Neural cell (in vitro differentiated cells): Measurements from ENCODE around the gene NCF2. TPM values are rescaled to one million over a fixed set of nuclear protein-coding genes. Genes with fewer than 3 reads are reported as not detected.

Experiments used
- H2AFZ ChIP-seq: fragments of 200-600, 300-800 bp; sonication (generic), shearing (Covaris generic); 2 replicates; pipeline ENCODE4 v1.6.0; 2014; ENCODE audit warnings: low read depth, mild to moderate bottlenecking, antibody characterized with exemption, low read length, moderate library complexity
- H3F3A ChIP-seq: fragments of 200-600 bp; shearing (Covaris generic); 2 replicates; pipeline ENCODE4 v1.6.1; 2016; ENCODE audit warnings: mild to moderate bottlenecking, moderate library complexity, mixed read lengths, antibody characterized with exemption, low read length; ENCODE audit not compliant: insufficient read depth, poor library complexity, severe bottlenecking
- H3K27ac ChIP-seq: fragments of 200-600, 300-800 bp; sonication (generic), shearing (Covaris generic); 2 replicates; pipeline ENCODE4 v1.5.1; 2014; ENCODE audit warnings: mild to moderate bottlenecking, low read length, moderate library complexity
- H3K27me3 ChIP-seq: fragments of 300-800, 200-600 bp; sonication (generic), shearing (Covaris generic); 2 replicates; pipeline ENCODE4 v1.6.0; 2014; ENCODE audit warnings: mild to moderate bottlenecking, low read depth, low read length, moderate library complexity; ENCODE audit not compliant: insufficient read depth
- H3K36me3 ChIP-seq: fragments of 300-800, 200-600 bp; sonication (generic), shearing (Covaris generic); 2 replicates; pipeline ENCODE4 v1.5.1; 2014; ENCODE audit warnings: mild to moderate bottlenecking, antibody characterized with exemption, low read length, moderate library complexity; ENCODE audit not compliant: insufficient read depth
- H3K4me2 ChIP-seq: fragments of 300-800, 200-600 bp; sonication (generic), shearing (Covaris generic); 2 replicates; pipeline ENCODE4 v1.6.0; 2014; ENCODE audit warnings: mild to moderate bottlenecking, low read length
- H3K4me3 ChIP-seq: fragments of 300-800, 200-600 bp; sonication (generic), shearing (Covaris generic); 2 replicates; pipeline ENCODE4 v1.5.1; 2014; ENCODE audit warnings: mild to moderate bottlenecking, low read length, moderate library complexity
- H3K79me2 ChIP-seq: fragments of 200-600 bp; shearing (Covaris generic); replicated peaks from 2 replicates; pipeline ENCODE4 v1.6.0; 2014; ENCODE audit warnings: mild to moderate bottlenecking, low read length, moderate library complexity; ENCODE audit not compliant: insufficient read depth
- H3K9ac ChIP-seq: fragments of 300-800, 200-600 bp; sonication (generic), shearing (Covaris generic); 2 replicates; pipeline ENCODE4 v1.6.1; 2016; ENCODE audit warnings: mild to moderate bottlenecking, low read length, mixed read lengths
- H3K9me2 ChIP-seq: fragments of 200-600 bp; shearing (Covaris generic); 2 replicates; pipeline ENCODE4 v1.6.1; 2016; ENCODE audit warnings: mild to moderate bottlenecking, low read length, mixed read lengths; ENCODE audit not compliant: insufficient read depth
- H3K9me3 ChIP-seq: fragments of 200-600, 300-800 bp; sonication (generic), shearing (Covaris generic); 2 replicates; pipeline ENCODE4 v1.6.1; 2016; ENCODE audit warnings: mild to moderate bottlenecking, mixed run types, low read length, moderate library complexity, mixed read lengths
- H4K20me1 ChIP-seq: fragments of 200-600 bp; shearing (Covaris generic); 2 replicates; pipeline ENCODE4 v1.6.1; 2016; ENCODE audit warnings: mild to moderate bottlenecking, mixed run types; ENCODE audit not compliant: insufficient read depth
- CTCF ChIP-seq: fragments of 450-650 bp; IDR thresholded peaks from 2 replicates; pipeline ENCODE4 v1.5.1; 2014; ENCODE audit warnings: antibody characterized with exemption, mild to moderate bottlenecking, moderate library complexity; ENCODE audit not compliant: poor library complexity, severe bottlenecking
- EP300 ChIP-seq: fragments of 450-650 bp; conservative IDR thresholded peaks from 2 replicates; pipeline ENCODE4 v1.6.1; 2014; ENCODE audit warnings: antibody characterized with exemption, mild to moderate bottlenecking, moderate library complexity; ENCODE audit not compliant: poor library complexity, severe bottlenecking
- EZH2 ChIP-seq: fragments of 200-600, 300-800 bp; shearing (Covaris generic), sonication (generic); IDR thresholded peaks from 2 replicates; pipeline ENCODE4 v1.6.1; 2014; ENCODE audit warnings: antibody characterized with exemption, low read length, borderline replicate concordance, mild to moderate bottlenecking; ENCODE audit not compliant: insufficient read depth, poor library complexity, severe bottlenecking
- MXI1 ChIP-seq: fragments of 450-650 bp; conservative IDR thresholded peaks from 2 replicates; pipeline ENCODE4 v1.6.1; 2014; ENCODE audit warnings: antibody characterized with exemption, mild to moderate bottlenecking; ENCODE audit not compliant: poor library complexity, severe bottlenecking
- POLR2AphosphoS5 ChIP-seq: IDR thresholded peaks from 2 replicates; pipeline ENCODE4 v1.6.1; 2012
- RAD21 ChIP-seq: fragments of 450-650 bp; conservative IDR thresholded peaks from 2 replicates; pipeline ENCODE4 v1.6.1; 2014; ENCODE audit warnings: antibody characterized with exemption, mild to moderate bottlenecking, moderate library complexity
- SMC3 ChIP-seq: fragments of 450-650 bp; conservative IDR thresholded peaks from 2 replicates; pipeline ENCODE4 v1.6.1; 2014; ENCODE audit warnings: antibody characterized with exemption, mild to moderate bottlenecking, moderate library complexity; ENCODE audit not compliant: poor library complexity
- TAF1 ChIP-seq: IDR thresholded peaks from 2 replicates; pipeline ENCODE4 v1.6.1; 2012; ENCODE audit warnings: low read depth
- polyA plus RNA-seq: library from polyadenylated mRNA; depleted of rRNA; stranded (reverse); fragments of >200 nt; gene quantifications from 2 replicates; pipeline ENCODE4 v1.2.3, GENCODE V29; 2014
- TF ChIP-seq, protein P1 (sequence below): IDR thresholded peaks from 2 replicates; pipeline ENCODE4 v1.6.1; 2012; ENCODE audit warnings: borderline replicate concordance

Gene NCF2
- polyA plus RNA-seq, 1 donor from 2014 or later, result not detected

GRCh38 chr1:183592733-183593132 is 2.5 kb upstream of the NCF2 start:
- Histone ChIP-seq H3K27me3 (no peaks in the 10 kb centered on the region), H3K9me3 (no peaks in the 10 kb centered on the region), H3K79me2 (no peaks in the 10 kb centered on the region), H3K4me3 (no peak overlapping the region), H3K9me2 (no peaks in the 10 kb centered on the region), H3K27ac (no peak overlapping the region), H3K9ac (no peak overlapping the region), H3K36me3 (no peaks in the 10 kb centered on the region), H3F3A (no peaks in the 10 kb centered on the region), H2AFZ (no peak overlapping the region), H4K20me1 (no peaks in the 10 kb centered on the region), H3K4me2 (no peak overlapping the region)
- TF ChIP-seq POLR2AphosphoS5 (no peak), SMC3 (no peak), EZH2 (no peak), RAD21 (no peak), CTCF (no peak), EP300 (no peak), TAF1 (no peak), MXI1 (no peak)
- TF ChIP-seq, protein P1, sequence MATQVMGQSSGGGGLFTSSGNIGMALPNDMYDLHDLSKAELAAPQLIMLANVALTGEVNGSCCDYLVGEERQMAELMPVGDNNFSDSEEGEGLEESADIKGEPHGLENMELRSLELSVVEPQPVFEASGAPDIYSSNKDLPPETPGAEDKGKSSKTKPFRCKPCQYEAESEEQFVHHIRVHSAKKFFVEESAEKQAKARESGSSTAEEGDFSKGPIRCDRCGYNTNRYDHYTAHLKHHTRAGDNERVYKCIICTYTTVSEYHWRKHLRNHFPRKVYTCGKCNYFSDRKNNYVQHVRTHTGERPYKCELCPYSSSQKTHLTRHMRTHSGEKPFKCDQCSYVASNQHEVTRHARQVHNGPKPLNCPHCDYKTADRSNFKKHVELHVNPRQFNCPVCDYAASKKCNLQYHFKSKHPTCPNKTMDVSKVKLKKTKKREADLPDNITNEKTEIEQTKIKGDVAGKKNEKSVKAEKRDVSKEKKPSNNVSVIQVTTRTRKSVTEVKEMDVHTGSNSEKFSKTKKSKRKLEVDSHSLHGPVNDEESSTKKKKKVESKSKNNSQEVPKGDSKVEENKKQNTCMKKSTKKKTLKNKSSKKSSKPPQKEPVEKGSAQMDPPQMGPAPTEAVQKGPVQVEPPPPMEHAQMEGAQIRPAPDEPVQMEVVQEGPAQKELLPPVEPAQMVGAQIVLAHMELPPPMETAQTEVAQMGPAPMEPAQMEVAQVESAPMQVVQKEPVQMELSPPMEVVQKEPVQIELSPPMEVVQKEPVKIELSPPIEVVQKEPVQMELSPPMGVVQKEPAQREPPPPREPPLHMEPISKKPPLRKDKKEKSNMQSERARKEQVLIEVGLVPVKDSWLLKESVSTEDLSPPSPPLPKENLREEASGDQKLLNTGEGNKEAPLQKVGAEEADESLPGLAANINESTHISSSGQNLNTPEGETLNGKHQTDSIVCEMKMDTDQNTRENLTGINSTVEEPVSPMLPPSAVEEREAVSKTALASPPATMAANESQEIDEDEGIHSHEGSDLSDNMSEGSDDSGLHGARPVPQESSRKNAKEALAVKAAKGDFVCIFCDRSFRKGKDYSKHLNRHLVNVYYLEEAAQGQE, result no peak

DNA sequence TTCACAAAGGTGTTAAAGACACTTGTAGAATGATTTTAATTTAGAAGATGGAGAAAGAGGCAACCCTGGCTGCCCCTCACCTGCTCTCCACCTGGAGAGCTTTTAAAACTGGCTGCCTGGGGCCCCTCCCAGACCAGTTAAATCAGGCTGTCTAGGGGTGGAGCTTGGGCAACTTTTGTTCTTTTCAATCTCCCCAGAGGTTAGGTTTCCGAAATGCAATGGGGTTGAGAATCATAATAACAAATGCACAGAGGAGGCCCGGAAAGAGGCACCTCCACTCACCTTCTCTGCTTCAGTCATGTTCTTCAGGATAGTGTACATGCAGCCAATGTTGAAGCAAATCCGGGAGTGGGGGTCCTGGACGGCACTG is 400 bp downstream of the NCF2 start:
- H3K36me3 ChIP-seq, result no peaks in the 10 kb centered on the region
- H3K79me2 ChIP-seq, result no peaks in the 10 kb centered on the region
- H3K4me2 ChIP-seq, result no peak overlapping the region
- H3K27ac ChIP-seq, result no peak overlapping the region
- H3K4me3 ChIP-seq, result no peak overlapping the region
- H2AFZ ChIP-seq, result no peak overlapping the region
- H3K9me3 ChIP-seq, result no peaks in the 10 kb centered on the region
- no peak overlapping the region for H3K9ac ChIP-seq
- no peaks in the 10 kb centered on the region for H4K20me1 ChIP-seq
- no peaks in the 10 kb centered on the region for H3K27me3 ChIP-seq
- no peaks in the 10 kb centered on the region for H3F3A ChIP-seq
- no peaks in the 10 kb centered on the region for H3K9me2 ChIP-seq
- TF ChIP-seq CTCF (no peak), TAF1 (no peak), MXI1 (no peak), RAD21 (no peak), EP300 (no peak), EZH2 (no peak), POLR2AphosphoS5 (no peak), SMC3 (no peak)
- TF ChIP-seq, protein P1, result no peak
